GM18858 (cell line): ENCODE results near the gene OSGIN1.

ENCODE experiments used
- ATAC-seq: cut with Tn5 transposase; IDR thresholded peaks from one replicate; pipeline ENCODE4 v1.9.1; 2021; ENCODE audit not compliant: unreplicated experiment

OSGIN1 gene

DNA sequence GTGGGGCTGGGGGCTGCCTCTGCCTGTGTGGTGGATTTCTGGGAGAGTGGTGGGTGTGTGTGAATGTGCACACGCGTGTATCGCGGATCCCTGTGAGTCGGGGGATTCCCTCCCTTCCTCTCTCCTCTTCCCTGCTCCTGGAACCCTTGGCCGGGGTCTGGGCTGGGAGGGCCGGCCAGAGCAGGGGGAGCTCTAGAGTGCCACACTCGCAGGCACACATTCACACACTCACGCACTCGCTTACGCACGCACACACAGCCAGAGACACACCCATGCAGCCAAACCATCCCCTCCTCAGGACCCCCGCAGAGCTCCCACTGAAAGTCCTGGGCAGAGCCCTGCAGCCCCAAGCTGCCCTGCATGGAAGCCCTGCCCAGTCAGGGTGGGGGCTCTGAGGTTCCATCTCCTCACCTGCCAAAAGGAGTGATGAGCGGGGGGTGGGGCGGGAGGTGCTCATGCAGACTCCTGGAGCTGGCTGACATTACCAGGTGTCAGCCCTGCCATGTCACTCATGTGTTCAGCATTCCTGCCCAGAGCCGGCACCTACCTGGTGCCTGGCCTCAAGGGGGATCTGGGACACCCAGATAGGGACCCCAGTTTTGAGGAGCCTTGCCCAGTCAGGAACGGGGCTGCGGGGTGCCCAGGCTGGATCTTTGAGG, 16.9 kb downstream of the OSGIN1 start:
- no peak for ATAC-seq

DNA sequence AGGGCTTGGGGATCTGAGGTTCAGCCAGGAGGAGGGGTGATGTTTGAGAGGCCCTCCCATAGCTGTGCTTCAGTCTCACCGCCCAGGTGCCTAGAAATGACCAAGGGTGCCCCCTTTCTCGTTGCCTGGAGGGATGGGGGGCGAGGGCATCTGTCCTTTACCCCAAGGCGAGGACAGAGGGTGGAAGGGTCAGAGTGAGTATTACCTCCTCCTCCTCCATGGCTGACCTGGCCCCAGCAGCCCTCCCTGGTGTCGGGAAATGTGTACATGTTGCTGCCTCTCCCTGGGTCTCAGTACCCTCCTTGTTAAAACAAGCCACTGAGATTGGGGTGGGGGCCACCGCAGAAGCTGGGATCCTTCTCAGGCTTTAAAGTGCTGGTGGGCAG, 17.4 kb downstream of the OSGIN1 start:
- ATAC-seq, result no peak

DNA sequence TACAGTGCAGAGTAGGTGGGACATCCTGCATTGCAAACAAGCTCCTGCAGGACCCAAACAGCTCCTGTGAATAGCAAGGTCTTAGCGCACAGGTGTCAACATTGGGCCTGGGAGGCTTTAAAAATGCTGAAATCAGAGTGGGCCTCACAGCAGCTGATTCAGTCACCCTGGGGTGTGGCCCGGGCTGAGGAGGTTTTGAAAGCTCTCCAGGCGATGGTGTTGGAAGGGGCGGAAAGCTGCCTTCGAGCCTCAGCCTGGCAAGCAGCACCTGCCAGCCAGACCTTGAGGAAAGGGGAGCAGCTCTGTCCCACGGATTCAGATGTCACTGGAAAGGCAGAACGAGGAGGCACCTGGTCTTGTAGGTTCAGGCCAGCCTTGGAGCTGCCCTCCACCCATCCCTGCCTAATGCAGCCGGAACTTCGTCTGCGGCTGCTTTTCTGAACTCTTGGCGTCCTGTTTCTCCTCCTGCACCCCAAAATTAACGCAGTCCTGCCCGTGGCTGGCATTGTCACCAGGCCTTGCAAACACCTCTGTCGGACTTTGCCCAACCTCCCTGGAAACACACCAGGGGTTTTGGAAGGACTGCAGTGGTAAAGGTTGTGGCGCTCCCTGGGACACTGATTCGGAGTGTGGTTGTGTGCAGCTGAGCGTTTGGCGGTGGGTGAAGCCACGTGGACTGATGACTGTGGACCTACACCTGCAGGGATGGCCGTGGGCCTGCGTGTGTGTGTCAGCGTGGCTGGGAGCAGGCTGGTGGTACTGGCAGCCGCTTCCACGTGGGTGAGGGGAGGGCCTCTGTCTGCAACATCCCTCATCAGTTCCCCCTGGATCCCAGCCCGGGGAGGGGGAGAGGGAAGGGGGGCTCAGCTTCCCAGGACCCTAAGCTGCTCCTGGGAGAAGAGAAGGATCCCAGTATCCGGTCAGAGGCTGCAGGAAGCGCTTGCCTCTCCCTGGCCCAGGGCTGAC, 18.4 kb downstream of the OSGIN1 start:
- ATAC-seq, result no peak

- no peak for ATAC-seq
Observed at GRCh38 chr16:83972256-83973008, 19.4 kb downstream of the OSGIN1 start.

DNA sequence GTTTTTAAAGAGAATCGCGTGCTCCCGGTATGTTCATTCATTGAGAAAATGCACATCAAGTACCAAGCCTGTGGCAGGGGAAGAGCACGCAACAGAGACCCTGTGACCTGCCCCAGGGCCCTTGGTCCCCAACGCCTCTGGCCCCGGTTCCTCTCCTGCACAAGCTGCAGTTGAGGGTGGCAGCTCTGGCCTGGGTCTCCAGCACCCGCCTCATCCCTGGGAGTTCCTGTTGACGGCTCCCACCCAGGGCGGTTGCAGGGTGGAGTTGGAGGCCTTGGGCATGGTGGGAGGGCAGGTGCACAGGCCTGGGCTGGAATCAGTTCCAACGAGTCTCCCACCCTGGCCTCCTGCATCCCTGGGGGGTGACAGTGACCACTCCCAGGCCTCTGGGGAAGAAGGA, 20.0 kb downstream of the OSGIN1 start:
- ATAC-seq, result no peak

GRCh38 chr16:83973581-83974385, 20.7 kb downstream of the OSGIN1 start:
- no peak for ATAC-seq

DNA sequence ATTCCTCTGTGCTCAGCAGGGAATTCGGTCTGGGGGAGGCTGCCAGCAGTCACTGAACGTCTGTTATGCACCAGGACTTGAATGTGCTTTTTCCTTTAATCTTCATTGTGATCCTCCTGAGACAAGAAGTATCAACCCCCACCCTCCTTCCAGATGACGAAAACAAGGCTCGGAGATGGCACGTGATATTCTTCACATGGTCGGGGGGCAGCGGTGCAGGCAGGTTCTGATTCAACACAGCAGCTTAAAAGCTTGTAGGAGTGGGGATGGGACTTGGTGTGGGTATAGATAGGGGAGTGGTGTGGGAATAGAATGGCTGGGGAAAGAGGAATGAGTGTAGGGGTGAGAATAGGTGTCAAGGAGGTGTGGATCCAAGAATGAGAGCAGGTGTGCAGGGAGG, 21.4 kb downstream of the OSGIN1 start:
- no peak for ATAC-seq

DNA sequence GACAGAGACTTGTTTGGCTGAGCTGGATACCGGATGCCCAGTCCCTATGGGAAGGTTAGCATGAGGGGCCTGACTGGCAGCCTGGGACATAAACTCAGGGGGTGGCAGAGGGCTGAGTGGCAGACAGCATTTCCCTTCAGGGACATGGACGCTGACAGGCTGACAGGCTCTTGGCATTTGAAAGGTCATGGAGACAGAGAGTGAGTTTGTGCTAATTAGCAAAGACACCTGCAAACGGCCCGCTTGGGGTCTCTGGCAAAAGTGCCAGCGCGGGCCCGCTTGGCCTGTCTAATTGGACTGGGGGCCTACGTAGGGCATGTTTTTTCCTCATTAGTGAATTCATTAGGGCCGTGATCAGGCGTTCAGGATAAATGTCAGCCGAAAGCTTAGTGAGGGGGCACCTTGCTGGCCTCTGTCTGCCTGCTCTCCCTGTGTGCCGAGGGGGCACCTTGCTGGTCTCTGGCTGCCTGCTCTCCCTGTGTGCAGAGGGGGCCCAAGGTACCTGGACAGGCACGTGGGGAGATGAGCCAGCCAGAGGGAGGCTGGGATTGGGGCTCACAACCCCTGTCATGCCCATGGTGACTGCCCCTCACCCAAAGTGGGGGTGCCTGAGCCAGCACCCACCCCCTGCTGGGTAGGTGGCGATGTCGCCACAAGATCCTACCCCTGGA, 22.7 kb downstream of the OSGIN1 start:
- no peak for ATAC-seq

GRCh38 chr16:83977056-83977815, 24.2 kb downstream of the OSGIN1 start:
- no peak for ATAC-seq

DNA sequence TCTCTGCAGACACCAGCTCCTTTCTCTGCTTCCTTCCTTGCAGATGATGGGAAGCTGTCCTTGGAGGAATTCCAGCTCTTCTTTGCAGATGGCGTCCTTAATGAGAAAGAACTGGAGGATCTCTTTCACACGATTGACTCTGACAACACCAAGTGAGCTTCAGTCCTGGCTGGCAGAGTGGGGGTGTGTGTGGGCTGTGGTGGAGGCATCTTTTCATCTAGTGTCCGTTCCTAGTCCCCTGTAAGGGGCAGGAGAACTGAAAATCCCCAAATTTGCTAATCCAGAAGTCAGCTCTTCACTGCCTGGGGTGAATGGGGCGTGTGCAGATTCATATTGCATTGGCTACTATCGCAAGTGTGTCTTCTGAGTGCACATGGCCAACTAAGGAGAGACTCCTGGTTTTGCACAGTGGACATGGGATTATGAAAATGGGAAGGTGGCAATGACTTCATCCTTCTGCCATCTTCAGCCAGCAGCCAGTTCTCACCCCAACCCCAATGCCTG, 25.4 kb downstream of the OSGIN1 start:
- ATAC-seq, result no peak

DNA sequence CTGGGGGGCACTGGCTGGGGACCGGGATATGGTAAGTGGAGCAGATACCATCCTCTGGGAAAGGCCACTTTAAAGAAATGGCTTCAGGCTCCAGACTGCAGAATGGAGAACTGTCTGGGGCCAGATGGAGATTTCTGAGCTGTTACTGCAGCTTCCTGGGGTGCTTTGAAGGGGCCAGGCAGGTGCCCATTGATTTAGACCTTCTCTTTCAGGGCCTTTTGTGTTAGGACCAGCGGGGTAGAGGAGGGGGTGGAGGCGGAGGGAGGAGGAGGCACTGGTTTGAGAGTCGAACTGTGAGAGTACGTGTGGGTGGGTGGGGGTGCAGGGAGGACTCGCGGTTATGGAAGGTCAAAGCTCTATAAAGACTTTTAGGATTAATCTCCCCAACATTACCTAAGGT, 26.4 kb downstream of the OSGIN1 start:
- no peak for ATAC-seq

GRCh38 chr16:83980794-83981193, 27.8 kb downstream of the OSGIN1 start:
- ATAC-seq, result no peak

DNA sequence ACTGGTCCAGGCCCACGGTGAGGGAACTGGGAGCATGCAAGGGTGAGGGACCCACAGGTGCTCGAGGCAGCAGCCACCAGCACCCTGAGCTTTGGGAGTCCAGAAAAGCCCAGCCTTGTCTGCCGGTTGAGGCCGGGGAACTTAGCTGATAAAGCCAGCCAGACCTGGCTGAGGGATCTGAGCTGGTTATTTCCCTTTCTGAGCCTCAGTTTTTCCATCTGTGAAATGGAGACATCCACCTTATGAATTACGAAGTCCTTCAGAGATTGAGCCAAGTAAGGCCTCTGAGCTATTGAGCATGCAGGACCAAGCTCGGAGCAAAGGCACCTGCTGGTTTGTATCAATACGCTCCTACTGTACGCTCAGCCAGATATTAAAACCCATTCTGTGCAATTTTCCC, 28.8 kb downstream of the OSGIN1 start:
- no peak for ATAC-seq

GRCh38 chr16:83983491-83983890, 30.5 kb downstream of the OSGIN1 start:
- no peak for ATAC-seq

- ATAC-seq, result no peak
Observed at GRCh38 chr16:83989300-83989699, 36.3 kb downstream of the OSGIN1 start.

DNA sequence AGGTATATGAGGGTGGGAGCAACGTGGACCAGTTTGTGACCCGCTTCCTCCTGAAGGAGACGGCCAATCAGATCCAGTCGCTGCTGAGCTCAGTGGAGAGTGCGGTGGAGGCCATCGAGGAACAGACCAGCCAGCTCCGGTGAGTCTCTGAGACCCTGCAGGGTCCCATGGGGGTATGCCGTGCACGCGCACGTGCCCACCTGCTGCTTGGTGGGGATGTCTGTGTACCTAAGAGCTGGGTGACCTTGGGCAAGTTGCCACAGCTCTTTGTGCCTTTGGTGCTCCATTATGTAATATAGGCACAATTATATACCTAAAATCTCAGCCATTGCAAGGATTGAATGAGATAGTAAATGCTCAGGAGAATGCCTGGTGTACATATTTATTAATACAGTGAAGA, 37.5 kb downstream of the OSGIN1 start:
- no peak for ATAC-seq

DNA sequence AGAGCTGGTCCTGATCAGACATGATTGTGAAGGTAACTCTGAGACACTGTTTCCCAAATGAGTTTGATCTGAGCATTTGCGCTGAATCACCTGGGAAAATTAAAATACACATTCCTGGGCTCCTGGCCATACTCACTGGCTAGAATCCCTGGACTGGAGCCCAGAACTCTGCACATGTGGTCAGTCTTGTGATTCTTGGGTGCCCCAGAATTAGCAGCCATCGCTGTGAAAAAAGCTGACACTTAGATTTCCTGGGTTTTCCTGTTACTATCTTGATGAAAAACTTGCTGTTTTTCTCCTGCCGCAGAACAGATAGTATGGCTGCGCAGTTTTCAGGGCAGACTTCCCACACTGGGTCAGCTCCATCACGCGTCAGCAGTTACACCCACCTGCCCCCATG, 39.6 kb downstream of the OSGIN1 start:
- ATAC-seq, result no peak

DNA sequence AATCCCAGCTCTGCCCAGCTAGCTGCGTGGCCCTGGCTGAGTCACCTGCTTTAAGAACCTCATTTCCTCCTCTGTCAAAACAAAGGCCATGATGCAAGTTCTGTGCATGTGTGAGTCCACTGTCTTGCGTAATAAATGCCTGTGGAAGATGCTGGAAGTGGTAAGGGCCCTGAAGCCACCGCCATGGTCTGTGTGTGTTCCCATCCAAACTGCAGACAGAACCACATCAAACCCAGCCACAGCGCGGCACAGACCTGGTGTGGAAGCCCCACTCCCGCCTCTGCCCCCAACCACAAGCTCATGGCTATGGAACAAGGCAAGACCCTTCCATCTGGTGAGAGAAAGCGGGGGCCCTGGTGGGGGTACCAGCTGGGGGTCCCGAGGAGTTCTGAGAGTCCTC, 41.0 kb downstream of the OSGIN1 start:
- no peak for ATAC-seq

DNA sequence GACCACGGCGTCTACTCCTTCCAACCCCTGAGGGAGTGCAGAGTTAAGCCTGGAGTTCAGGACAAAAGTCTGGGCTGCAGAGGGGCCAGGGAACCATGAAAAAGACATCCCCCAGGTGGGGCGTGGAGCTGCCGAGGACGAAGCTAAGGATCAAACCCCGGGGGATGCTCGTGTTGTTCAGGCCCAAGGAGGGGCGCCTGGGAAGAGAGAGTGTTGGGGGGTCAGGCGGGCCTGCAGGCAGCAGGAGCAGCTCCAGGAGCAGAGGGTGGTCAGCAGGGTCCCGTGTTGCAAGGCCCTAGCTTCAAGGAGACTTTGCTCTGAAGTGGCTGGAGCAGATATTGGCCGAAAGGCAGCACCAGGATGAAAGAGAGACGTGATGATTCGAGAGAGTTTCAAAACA, 41.7 kb downstream of the OSGIN1 start:
- ATAC-seq, result no peak
